Trophoblast cell (in vitro differentiated cells and primary cell): ENCODE measurements around the gene SMC2.

Experiments used
- DNase-seq, 2 donors: peaks; one replicate each; pipeline ENCODE4 v3.0.0-alpha.2; 2016
- H2AFZ ChIP-seq: 2 replicates; pipeline ENCODE4 v1.6.1; 2013; ENCODE audit warnings: low read length, moderate library complexity, mild to moderate bottlenecking; ENCODE audit not compliant: insufficient read depth, poor library complexity
- H2AK5ac ChIP-seq: 2 replicates; pipeline ENCODE4 v1.6.1; 2013; ENCODE audit warnings: mild to moderate bottlenecking, low read length
- H2BK120ac ChIP-seq: 2 replicates; pipeline ENCODE4 v1.6.1; 2013; ENCODE audit warnings: low read length, mild to moderate bottlenecking, moderate library complexity; ENCODE audit not compliant: insufficient read depth, poor library complexity
- H2BK12ac ChIP-seq: 2 replicates; pipeline ENCODE4 v1.6.1; 2013; ENCODE audit warnings: mild to moderate bottlenecking, low read length, moderate library complexity
- H2BK5ac ChIP-seq: 2 replicates; pipeline ENCODE4 v1.6.1; 2013; ENCODE audit warnings: low read length, low read depth, moderate library complexity, mild to moderate bottlenecking; ENCODE audit not compliant: poor library complexity
- H3K14ac ChIP-seq: 2 replicates; pipeline ENCODE4 v1.6.1; 2013; ENCODE audit warnings: mild to moderate bottlenecking, low read length
- H3K18ac ChIP-seq: 2 replicates; pipeline ENCODE4 v1.6.1; 2013; ENCODE audit warnings: mild to moderate bottlenecking, low read length
- H3K23ac ChIP-seq: 2 replicates; pipeline ENCODE4 v1.6.1; 2013; ENCODE audit warnings: low read length
- H3K27ac ChIP-seq: 2 replicates; pipeline ENCODE4 v1.5.1; 2013; ENCODE audit warnings: low read depth, mild to moderate bottlenecking, inconsistent platforms, low read length, moderate library complexity
- H3K27me3 ChIP-seq: 2 replicates; pipeline ENCODE4 v1.6.1; 2013; ENCODE audit warnings: inconsistent platforms, mild to moderate bottlenecking, low read length, moderate library complexity; ENCODE audit not compliant: insufficient read depth
- H3K36me3 ChIP-seq, 2 experiments: 1 replicate in 1 of 2; 2 replicates in 1 of 2; pipeline ENCODE4 v1.6.1; 2013; ENCODE audit warnings: low read length in 2 of 2, mild to moderate bottlenecking in 2 of 2, moderate library complexity in 1 of 2; ENCODE audit not compliant: insufficient read depth in 2 of 2, control insufficient read depth in 1 of 2
- H3K4ac ChIP-seq: 2 replicates; pipeline ENCODE4 v1.6.1; 2013; ENCODE audit warnings: low read depth, mild to moderate bottlenecking, low read length, moderate library complexity
- H3K4me1 ChIP-seq, 2 experiments: 1 replicate in 1 of 2; 2 replicates in 1 of 2; pipeline ENCODE4 v1.6.1; 2013; ENCODE audit warnings: low read length in 2 of 2, mild to moderate bottlenecking in 2 of 2, moderate library complexity in 1 of 2; ENCODE audit not compliant: insufficient read depth in 2 of 2, control insufficient read depth in 1 of 2
- H3K4me2 ChIP-seq: 2 replicates; pipeline ENCODE4 v1.6.1; 2013; ENCODE audit warnings: inconsistent platforms, mild to moderate bottlenecking, low read length, moderate library complexity
- H3K4me3 ChIP-seq: 2 replicates; pipeline ENCODE4 v1.5.1; 2013; ENCODE audit warnings: mild to moderate bottlenecking, low read depth, low read length, inconsistent platforms
- H3K79me1 ChIP-seq: one replicate; pipeline ENCODE4 v1.6.1; 2013; ENCODE audit warnings: low read length
- H3K79me2 ChIP-seq: 2 replicates; pipeline ENCODE4 v1.6.1; 2013; ENCODE audit warnings: low read length, mild to moderate bottlenecking; ENCODE audit not compliant: control insufficient read depth, insufficient read depth, poor library complexity
- H3K9ac ChIP-seq: 2 replicates; pipeline ENCODE4 v1.6.1; 2013; ENCODE audit warnings: mild to moderate bottlenecking, low read length
- H3K9me3 ChIP-seq: 2 replicates; pipeline ENCODE4 v1.6.1; 2013; ENCODE audit warnings: low read depth, mild to moderate bottlenecking, control low read depth, inconsistent platforms, low read length; ENCODE audit not compliant: insufficient read depth
- H4K12ac ChIP-seq: 2 replicates; pipeline ENCODE4 v1.6.1; 2013; ENCODE audit warnings: low read depth, mild to moderate bottlenecking, low read length, moderate library complexity
- H4K8ac ChIP-seq: 2 replicates; pipeline ENCODE4 v1.6.1; 2013; ENCODE audit warnings: low read depth, mild to moderate bottlenecking, low read length, moderate library complexity
- H4K91ac ChIP-seq: one replicate; pipeline ENCODE4 v1.6.1; 2013; ENCODE audit warnings: low read depth, mild to moderate bottlenecking, low read length, moderate library complexity
- WGBS: extraction: QIAGEN DNeasy Blood & Tissue Kit; methylation state at CpG from one replicate; pipeline ENCODE4 v1.1.7; 2013; ENCODE audit warnings: missing lambda C conversion rate; ENCODE audit not compliant: insufficient read length, insufficient coverage; ENCODE audit errors: extremely low coverage; 5-methylcytosine and 5-hydroxymethylcytosine counted together

Gene SMC2

DNA sequence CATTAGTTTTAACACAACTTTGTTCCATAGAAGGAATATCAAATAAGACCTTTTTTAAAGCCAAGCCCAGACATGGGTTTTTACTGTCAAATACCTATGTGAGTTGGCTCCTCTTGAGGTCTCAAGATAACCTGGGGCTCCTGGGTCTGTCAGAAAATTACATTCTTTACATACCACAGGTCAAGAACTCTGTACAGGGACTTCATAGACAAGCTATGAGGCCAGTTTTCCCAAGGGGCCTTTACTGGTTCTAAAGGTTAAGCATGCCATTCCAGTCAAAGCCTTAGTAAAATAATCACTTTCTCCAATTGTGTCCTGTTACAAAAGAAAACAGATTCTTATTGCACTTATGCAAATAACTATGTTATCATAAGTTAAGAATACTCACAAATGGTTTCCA lies 15.5 kb upstream of the SMC2 start:
- no peak for DNase-seq
- H3K79me1 ChIP-seq: peaks cover 1% of the 10 kb centered on the region
- no peaks in the 10 kb centered on the region for H3K79me2 ChIP-seq
- H2AK5ac ChIP-seq: no peak overlapping the region
- H3K27ac ChIP-seq: no peak overlapping the region
- no peak overlapping the region for H2AFZ ChIP-seq
- peaks cover 0 to 2% of the 10 kb centered on the region in 2 experiments for H3K4me1 ChIP-seq
- H2BK5ac ChIP-seq: no peak overlapping the region
- H3K4ac ChIP-seq: no peak overlapping the region
- H2BK12ac ChIP-seq: no peak overlapping the region
- H3K36me3 ChIP-seq: no peaks in the 10 kb centered on the region
- H3K4me3 ChIP-seq: no peak overlapping the region
- no peak overlapping the region for H4K91ac ChIP-seq
- no peak overlapping the region for H2BK120ac ChIP-seq
- no peak overlapping the region for H4K8ac ChIP-seq
- H3K23ac ChIP-seq: no peak overlapping the region
- H3K27me3 ChIP-seq: no peaks in the 10 kb centered on the region
- H4K12ac ChIP-seq: no peak overlapping the region
- no peak overlapping the region for H3K18ac ChIP-seq
- H3K14ac ChIP-seq: no peak overlapping the region
- no peak overlapping the region for H3K4me2 ChIP-seq
- H3K9ac ChIP-seq: no peak overlapping the region
- H3K9me3 ChIP-seq: no peaks in the 10 kb centered on the region

DNA sequence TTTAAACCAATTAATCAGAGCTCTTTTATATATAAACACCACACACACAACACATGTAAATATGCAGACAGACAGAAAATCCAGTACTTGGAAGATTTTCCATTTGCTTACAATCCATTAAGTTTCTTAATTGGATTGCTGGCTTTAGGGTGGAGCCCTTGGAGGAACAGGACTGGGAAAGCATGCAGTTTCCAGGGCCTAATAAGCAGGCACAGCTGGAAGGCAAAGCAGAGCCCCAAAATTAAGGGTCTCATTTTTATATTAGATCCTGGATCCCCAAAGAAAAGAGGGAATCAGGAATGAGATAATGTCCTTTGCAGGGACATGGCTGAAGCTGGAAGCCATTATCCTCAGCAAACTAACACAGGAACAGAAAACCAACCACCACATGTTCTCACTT lies 13.1 kb upstream of the SMC2 start:
- H3K4ac ChIP-seq: no peak overlapping the region
- H3K23ac ChIP-seq: no peak overlapping the region
- no peak overlapping the region for H4K12ac ChIP-seq
- no peak overlapping the region for H3K4me3 ChIP-seq
- no peaks in the 10 kb centered on the region for H3K79me1 ChIP-seq
- no peak overlapping the region for H2AFZ ChIP-seq
- H3K27ac ChIP-seq: no peak overlapping the region
- no peak overlapping the region for H2BK5ac ChIP-seq
- no peaks in the 10 kb centered on the region for H3K27me3 ChIP-seq
- H2BK12ac ChIP-seq: no peak overlapping the region
- H3K79me2 ChIP-seq: no peaks in the 10 kb centered on the region
- no peak overlapping the region for H2AK5ac ChIP-seq
- no peak overlapping the region for H3K14ac ChIP-seq
- no peaks in the 10 kb centered on the region for H3K36me3 ChIP-seq
- no peak overlapping the region for H4K91ac ChIP-seq
- no peaks in the 10 kb centered on the region for H3K4me1 ChIP-seq
- no peak overlapping the region for H4K8ac ChIP-seq
- no peak overlapping the region for H3K4me2 ChIP-seq
- H3K9me3 ChIP-seq: no peaks in the 10 kb centered on the region
- H3K9ac ChIP-seq: no peak overlapping the region
- no peak overlapping the region for H3K18ac ChIP-seq
- H2BK120ac ChIP-seq: no peak overlapping the region
- DNase-seq: no peak

GRCh38 chr9:104082168-104082567 lies 11.9 kb upstream of the SMC2 start:
- H3K4me3 ChIP-seq: no peak overlapping the region
- no peak overlapping the region for H4K12ac ChIP-seq
- H3K18ac ChIP-seq: no peak overlapping the region
- no peak overlapping the region for H3K9ac ChIP-seq
- no peak overlapping the region for H3K27ac ChIP-seq
- no peak overlapping the region for H2BK12ac ChIP-seq
- no peak for DNase-seq
- no peak overlapping the region for H3K23ac ChIP-seq
- no peak overlapping the region for H2BK5ac ChIP-seq
- no peaks in the 10 kb centered on the region for H3K4me1 ChIP-seq
- no CpG with 5 or more reads among the region's 1 CpG for WGBS
- H3K4ac ChIP-seq: no peak overlapping the region
- H3K4me2 ChIP-seq: no peak overlapping the region
- no peaks in the 10 kb centered on the region for H3K79me2 ChIP-seq
- no peak overlapping the region for H2AK5ac ChIP-seq
- no peak overlapping the region for H2BK120ac ChIP-seq
- H3K9me3 ChIP-seq: no peaks in the 10 kb centered on the region
- no peak overlapping the region for H2AFZ ChIP-seq
- no peaks in the 10 kb centered on the region for H3K36me3 ChIP-seq
- H3K79me1 ChIP-seq: no peaks in the 10 kb centered on the region
- H4K8ac ChIP-seq: no peak overlapping the region
- no peaks in the 10 kb centered on the region for H3K27me3 ChIP-seq
- no peak overlapping the region for H3K14ac ChIP-seq
- H4K91ac ChIP-seq: no peak overlapping the region

- Histone ChIP-seq H4K8ac (no peak overlapping the region), H3K27me3 (no peaks in the 10 kb centered on the region), H3K4me3 (no peak overlapping the region), H2BK12ac (no peak overlapping the region), H3K9me3 (no peaks in the 10 kb centered on the region), H2BK120ac (no peak overlapping the region), H4K91ac (no peak overlapping the region), H2BK5ac (no peak overlapping the region), H3K79me2 (no peaks in the 10 kb centered on the region), H3K9ac (no peak overlapping the region), H3K79me1 (no peaks in the 10 kb centered on the region), H4K12ac (no peak overlapping the region), H3K14ac (no peak overlapping the region), H3K4me2 (no peak overlapping the region), H3K4ac (no peak overlapping the region), H3K4me1 (no peaks in the 10 kb centered on the region), H3K27ac (no peak overlapping the region), H3K18ac (no peak overlapping the region), H2AK5ac (no peak overlapping the region), H3K36me3 (no peaks in the 10 kb centered on the region), H3K23ac (no peak overlapping the region), H2AFZ (no peak overlapping the region)
- no CpG with 5 or more reads among the region's 1 CpG for WGBS
- DNase-seq: no peak
Observed at GRCh38 chr9:104085525-104085924, 8.6 kb upstream of the SMC2 start.

DNA sequence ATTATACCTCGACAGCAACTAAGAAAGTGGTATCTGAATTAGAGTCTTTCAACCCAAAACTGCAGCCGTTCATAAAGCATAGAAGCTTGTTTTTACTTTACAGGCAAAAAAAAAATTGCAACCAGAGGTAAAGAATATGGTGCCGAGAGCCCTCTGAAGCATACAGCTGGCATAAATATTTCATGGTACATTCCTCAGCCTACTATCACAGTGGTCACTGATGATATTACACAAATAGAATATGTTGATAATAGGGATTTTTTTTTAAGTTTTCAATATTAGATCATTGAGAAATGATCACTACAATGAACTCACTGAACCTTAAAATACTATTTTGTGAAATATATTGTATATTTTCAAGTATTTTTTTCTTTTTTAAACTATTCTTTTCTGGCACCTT lies 6.2 kb upstream of the SMC2 start:
- Histone ChIP-seq H4K12ac (no peak overlapping the region), H3K4me3 (no peak overlapping the region), H3K14ac (no peak overlapping the region), H3K36me3 (no peaks in the 10 kb centered on the region), H3K27me3 (no peaks in the 10 kb centered on the region), H3K18ac (no peak overlapping the region), H2BK120ac (no peak overlapping the region), H3K4ac (no peak overlapping the region), H2BK12ac (no peak overlapping the region), H3K9ac (no peak overlapping the region), H3K4me2 (no peak overlapping the region), H3K4me1 (peaks cover 2 to 3% of the 10 kb centered on the region in 2 experiments), H3K79me1 (no peaks in the 10 kb centered on the region), H4K8ac (no peak overlapping the region), H2BK5ac (no peak overlapping the region), H2AFZ (no peak overlapping the region), H3K9me3 (no peaks in the 10 kb centered on the region), H4K91ac (no peak overlapping the region), H3K79me2 (no peaks in the 10 kb centered on the region), H3K23ac (no peak overlapping the region), H3K27ac (no peak overlapping the region), H2AK5ac (no peak overlapping the region)
- no peak for DNase-seq
- no CpG with 5 or more reads among the region's 3 CpGs for WGBS
